ENCODE results near the gene AXL.

DNA sequence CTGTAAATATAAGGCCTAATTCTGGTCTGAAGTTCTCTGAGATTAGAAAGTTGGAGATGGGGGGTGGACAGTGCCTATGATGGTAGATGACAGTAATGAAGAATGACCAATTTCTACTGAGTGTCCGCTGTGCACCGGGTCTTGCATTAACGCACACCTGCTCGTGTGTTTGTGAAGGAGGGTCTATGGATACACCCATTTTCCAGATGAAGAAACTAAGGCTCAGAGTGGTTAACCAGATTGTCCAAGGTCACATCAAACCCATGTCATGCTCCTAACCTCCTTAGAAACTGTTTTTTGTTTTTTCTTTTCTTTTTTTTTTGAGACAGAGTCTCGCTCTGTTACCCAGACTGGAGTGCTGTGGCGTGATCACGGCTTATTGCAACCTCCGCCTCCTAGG, 13.7 kb downstream of the AXL start:
- TF ChIP-seq GATA2 (IDR thresholded peaks at IDR 0.05; ENCODE audit: low read depth, low read length) (no peak), GATA3 (IDR thresholded peaks at IDR 0.05; ENCODE audit: low read depth, low read length) (no peak)

All from SH-SY5Y (cell line).